GM18526 (cell line): ENCODE measurements around the gene ATF4.

Experiments
- POLR2A ChIP-seq: IDR thresholded peaks from 3 replicates; pipeline ENCODE4 v1.6.1; 2011; ENCODE audit not compliant: insufficient read length; ENCODE audit errors: extremely low read depth

The ATF4 gene

DNA sequence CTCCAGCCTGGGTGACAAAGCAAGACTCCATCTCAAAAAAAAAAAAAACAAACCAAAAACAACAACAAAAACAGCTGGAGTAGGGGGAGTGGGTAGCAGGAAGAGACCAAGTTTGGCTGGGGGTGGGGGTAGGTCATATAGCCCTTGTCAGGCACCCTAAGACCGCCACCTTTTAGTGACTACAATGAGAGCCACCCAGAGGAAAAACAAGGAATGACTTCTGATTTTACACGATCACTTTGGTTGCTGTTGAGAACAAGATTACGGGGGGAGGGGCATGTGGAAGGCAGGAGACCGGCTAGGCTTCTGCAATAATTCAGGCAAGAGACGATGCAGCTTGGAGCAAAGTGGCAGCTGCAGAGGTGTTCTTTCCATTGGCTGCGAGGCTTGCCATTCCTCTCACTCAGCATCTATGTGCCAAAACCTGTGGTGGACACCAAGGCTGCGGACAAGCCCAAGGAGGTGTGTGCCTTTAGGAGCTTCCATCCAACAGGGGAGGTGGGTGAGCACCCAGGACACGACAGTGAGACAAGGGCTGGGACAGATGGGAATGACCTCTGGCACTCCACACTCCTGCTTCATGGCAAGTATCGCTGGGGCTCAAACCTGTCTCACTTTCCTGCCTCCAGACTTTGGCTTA lies 10.4 kb downstream of the ATF4 start:
- no peak for TF ChIP-seq POLR2A

DNA sequence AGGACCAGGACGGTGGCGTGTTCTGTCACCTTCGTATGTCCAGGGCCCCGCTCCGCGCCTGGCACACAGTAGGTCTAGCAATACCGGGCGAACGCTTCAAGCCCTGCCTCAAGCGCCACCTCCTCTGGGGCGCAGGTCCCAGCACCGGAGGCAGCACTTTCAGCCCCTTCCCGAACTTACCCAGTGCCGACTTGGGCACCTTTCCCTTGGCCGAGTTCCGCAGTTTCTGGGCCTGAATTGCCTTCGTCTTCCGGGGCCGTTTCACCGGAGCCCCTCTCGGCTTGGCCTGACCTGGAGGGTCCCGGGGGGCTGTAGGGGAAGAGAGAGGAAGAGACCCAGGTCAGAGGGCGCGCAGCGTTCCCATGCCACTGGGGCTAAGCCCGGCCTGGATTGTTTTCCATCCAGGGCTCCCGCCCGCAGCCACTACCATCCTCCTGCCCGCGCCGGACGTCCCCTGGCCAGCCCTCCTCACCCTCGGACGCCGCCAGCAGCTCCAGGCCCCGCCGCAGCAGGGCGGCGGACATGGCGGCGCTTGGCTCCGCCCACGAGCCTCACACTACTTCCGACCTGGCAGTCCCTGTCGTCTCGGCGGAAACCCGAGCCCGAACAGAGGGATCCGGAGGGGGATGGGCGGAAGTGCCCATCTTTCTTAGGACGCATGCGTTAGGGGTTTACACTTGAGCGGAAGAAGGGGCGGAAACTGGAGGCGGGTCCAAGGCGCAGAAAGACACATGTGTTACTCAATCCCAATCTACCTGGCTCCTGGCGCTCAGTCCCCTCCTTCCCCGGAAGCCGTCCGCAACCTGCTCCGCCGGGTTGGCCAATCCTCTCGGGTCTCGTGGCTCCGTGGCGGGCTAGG lies 12.1 kb downstream of the ATF4 start, which contains the start of gene RPS19BP1:
TSS of gene RPS19BP1 (minus strand) at position 534 of the 859 bp plus-strand sequence. CDS start at position 524, 10 bp downstream.
- peak; percentile 97 for TF ChIP-seq POLR2A

DNA sequence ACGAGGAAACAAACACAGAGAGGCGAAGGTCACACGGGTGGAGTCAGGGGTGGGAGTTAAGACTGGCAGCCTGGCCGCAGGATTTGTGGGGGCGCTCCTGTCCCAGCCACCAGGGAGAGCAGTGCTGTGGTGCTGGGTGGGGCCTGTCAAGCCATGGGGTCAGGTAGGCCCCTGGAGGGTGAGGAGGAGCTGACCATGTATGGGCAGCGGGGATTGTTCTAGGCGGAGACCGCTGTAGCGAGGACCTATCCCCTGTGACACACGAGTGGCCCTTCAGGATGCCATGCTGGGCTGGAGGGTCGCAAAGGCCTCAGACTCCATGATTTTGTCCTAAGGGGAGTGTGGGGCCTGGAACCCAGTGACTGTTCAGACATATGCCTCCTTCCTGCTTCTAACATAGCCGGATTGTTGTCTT lies 13.7 kb downstream of the ATF4 start:
- no peak for TF ChIP-seq POLR2A

DNA sequence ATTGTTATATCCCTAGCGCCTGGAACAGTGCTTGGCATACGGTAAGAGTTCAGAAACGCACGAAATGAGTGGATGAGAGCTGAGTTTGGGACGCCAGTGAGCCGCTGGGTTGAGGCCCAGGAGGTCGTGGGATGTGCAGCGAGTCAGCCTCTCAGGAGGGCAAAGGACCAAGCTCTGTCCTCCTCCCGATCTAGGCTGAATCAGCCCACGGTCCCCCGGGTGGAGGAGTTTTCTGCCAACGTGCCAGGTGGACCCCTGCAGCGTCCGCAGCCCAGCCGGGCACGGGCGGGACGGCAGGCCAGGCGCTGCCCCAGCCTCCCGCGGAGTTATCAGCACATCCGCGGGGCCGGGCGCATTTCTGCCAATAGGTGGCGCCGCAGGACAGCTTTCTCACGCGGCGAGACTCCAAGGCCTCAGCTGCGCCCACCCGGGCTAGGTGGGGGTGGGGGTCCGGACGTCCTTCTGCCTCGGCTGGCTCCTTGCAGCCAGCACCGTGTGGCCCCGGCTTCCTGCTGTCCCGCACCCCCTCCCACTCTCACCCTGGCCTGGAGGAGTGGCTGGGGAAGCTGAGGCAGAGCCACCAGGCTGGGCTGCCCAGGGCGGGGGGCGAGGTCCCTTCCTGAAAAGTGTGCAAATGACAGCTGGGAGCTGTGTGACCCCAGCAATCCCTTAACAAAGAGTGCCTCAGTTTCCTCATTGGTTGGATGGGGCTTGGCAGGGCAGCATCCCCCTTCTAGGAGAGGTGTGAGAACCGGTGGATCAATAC lies 14.4 kb downstream of the ATF4 start:
- no peak for TF ChIP-seq POLR2A

DNA sequence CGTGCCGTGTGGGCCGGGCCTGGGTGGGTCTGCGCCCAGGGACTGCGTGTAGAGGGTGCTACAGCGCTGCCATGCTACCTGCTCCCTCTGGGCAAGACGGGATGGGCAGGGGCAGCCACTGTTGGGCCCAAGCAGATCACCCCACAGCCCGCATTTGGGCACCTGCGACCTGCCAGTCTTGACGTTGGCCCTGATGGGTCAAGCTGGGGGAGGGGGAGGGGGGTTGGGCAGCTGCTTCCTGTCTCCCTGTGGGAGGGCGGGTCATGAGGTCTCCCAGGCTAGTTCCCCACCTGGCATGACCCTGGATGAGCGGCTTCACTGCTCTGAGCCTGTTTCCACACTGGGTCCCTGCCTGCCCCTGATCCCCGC lies 15.0 kb downstream of the ATF4 start:
- no peak for TF ChIP-seq POLR2A

DNA sequence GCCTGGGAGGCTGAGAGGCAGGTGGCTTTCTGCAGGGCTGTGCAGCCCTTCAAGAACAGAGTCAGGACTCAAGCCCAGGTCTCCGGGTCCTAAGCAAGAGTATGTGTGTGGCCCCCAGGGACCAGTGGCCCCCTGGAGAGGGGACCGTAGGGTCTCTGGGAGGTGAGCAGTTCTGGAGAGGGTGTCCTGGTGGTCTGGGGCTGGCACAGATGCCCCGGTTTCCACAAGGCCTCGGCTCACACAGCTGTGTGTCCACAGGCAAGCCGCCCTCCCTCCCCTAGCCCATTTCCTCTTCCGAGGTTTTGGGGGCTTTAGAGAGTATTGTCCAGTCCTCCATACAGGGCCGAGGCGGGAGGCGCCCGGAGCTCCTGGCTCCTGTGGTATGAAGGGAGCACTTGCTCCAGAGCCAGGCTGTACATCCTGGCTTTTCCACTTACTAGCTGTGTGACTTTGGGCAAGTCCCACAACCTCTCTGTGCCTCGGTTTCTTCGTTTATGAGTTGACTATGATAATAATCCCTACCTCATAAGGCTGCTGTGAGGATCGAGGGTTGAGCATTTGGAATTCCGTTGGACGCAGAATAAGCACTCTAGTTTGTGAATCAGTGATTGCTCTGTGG lies 15.6 kb downstream of the ATF4 start:
- TF ChIP-seq POLR2A, result no peak

DNA sequence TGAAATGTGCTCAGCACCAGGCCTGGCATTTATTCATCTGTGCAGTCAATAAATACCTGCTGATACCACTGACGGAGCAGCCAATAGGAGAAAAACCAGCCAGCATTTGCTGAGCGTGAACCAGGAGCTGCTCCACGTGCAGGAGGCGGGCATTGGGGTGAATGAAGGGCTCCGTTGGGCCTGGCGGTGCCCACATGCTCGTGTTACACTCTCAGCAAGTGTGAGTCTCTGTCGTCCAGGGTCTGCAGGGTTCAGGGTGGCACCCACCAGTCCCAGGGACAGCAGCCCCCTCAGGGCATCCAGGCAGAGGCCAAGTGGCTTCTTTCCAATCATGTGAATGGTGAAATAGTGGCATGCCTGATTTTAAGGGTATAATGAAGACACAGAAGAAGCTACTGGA lies 16.3 kb downstream of the ATF4 start:
- TF ChIP-seq POLR2A, result no peak

DNA sequence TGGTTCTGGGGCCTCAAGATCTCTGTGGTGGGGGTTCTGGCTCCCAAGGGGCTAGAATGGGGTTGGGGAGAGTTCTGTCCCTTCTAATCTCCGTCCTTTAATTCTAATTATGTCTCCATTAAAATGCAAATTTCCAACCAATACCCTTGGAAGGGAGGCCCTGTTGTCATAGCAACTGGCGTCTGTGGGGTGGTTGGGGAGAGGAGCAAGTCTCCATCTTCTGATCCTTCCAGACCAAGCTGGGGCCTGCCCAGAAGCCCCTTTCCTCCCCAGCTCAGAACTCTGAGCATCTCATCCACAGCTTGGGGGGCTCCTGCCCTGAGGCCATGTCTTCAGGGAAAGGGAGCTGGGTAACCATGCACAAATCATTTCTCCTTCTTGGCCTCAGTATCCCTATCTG lies 17.6 kb downstream of the ATF4 start:
- no peak for TF ChIP-seq POLR2A

DNA sequence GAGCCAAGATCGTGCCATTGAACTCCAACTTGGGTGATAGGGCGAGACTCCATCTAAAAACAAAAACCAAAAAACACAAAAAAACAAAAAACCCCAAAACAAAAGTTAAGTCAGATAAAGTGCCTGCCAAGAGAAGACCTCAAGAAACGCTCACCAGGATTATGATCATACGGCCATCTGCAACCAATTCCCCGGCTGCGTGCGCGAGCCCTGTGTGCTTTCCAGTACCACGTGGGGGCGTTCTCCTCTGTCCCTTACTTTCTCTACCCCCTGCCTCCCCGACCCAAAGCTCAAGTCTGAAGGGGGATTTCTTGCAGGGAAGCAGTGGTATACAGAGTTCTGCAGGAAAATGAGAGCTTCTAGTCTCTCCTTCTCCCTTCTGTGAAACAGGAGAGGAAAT lies 22.7 kb downstream of the ATF4 start:
- TF ChIP-seq POLR2A, result no peak

DNA sequence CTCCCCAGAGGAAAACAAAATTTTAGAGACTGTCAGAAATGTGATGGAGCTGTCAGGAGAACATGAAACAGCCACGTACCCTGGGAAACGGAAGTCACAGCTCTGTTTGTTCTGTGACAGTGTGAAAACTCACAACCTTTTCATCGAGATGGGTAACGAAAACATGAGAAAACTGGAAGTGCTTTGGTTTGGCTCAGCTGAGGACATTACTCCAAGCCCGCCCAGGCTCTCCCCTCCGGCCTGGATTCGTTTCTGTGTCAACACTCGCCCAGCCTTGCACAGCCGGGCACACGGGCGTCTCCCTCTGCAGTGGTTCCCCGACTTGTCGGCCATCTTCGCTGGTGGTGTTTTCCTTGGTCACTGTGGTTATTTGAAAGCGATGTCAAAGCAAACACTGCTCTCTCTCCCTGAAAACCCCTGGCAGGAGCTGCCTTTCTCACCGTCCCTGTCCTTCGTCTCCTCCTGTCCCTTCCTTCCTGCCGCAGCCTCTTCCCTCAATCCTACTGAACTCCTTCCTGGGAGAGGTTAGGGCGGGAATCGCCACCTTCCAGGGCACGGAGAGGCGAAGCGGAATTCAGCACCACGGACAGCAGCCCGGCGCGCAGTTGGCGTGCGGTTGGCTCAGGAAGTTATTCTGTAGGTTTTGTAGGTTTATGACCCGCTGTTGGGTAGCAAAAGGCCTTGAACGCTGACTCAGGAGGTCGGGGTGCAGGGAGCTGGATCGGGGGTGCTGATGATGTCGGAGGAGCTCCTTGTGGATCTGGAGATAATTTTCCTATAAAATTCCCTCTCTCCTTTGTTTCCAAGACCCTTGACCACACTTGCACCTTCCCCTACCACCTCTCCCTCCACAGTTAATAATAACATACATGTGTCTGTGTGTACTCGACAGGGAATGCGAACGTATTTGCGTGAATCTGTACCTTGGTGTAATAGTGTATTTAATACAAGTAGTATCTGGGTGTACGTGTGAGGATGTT lies 25.3 kb downstream of the ATF4 start:
- TF ChIP-seq POLR2A, result no peak

DNA sequence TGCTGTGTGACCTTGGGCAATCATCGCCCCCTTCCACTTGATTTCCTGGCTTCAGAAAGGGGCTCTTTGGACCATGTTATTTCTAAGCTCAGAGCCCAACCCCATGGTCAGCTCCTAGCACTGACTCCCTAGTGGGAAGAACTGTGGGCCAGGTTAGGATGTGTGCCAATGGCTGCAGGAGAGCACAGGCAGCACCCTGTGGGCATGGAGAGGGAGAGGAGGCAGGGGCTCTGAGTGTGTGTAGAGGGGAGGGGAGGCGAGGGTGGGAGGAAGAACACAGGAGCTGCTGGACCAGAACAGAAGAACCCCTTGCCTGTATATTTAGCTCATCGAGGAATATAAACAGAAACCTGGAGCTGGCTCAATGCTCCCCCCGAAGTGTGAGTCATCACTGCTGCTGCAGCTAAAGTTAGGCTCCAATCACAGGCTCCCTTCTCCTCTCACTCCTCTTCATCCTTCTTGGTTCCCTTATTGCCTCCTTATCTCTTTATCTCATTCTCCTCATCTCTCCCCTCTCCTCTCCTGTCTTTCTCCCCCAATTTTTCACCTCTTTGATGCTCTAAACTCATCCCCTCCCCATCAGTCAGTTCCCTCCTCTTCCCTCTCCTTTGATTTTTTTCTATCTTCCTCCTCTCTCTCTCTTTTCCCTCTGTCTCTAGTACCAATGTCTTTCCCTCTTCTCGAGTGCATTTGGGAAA lies 26.7 kb downstream of the ATF4 start:
- no peak for TF ChIP-seq POLR2A

DNA sequence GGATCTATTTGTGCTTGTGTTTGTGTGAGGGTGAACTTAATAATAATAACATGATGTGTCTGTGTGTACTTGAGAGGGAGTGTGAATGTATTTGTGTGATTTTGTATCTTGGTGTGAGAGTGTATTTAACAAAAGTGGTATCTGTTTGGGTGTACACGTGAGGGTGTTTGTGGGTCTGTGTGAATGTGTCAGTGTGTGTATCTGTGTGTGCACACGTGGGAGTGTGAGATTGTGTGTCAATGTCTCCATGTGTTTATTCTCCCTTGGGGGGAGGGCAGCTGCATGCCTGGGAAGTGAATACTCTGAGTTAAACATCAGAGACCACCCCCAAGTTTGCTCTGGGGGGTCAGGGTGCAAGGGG lies 27.2 kb downstream of the ATF4 start:
- TF ChIP-seq POLR2A, result no peak

DNA sequence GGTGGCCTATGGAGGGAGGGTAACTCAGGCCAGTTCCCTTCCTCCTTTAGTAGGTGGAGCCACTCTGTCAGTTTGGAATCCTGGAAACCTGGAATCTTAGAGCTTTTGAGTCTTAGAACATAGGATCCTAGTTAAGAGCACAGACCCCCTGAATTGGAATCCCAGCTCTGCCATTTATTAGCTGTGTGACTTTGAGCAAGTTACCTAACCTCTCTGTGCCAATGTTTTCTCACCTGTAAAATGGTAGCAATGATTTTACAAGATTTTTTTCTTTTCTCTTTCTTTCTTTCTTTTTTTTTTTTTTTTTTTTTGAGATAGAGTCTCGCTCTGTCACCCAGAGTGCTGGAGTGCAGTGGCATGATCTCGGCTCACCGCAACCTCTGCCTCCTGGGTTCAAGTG lies 33.1 kb downstream of the ATF4 start:
- TF ChIP-seq POLR2A, result no peak

DNA sequence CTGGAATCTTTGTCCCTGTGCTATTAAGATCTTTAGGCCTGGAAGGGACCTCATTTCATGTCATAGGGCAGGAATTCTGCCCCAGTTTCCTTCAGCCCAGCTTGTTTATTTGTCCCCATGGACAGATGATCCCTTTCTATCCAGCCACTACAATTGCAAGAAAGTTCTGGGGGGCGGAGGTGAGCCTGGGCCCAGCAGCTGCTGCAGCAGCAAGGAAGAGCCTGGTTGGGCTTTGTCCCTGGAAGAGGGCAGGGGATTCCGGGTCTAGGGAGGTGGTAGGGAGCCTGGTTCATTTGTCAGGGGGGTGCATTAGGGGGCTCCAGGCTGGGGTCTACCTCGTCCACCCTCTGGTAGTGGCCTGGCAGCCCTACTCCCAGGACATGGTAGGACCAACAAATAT lies 33.8 kb downstream of the ATF4 start:
- no peak for TF ChIP-seq POLR2A
